IPS-20b (cell line): ENCODE data around the gene OST4.
"Not testable (repeated sequence)": the region's sequence is repeated elsewhere in the genome, so short reads cannot be mapped to it uniquely, and the experiment has no call there.

ENCODE experiments used
- H3K27ac ChIP-seq: one replicate; pipeline ENCODE4 v1.5.1; 2013; ENCODE audit warnings: low read length
- H3K27me3 ChIP-seq: 2 replicates; pipeline ENCODE4 v1.6.1; 2013; ENCODE audit warnings: mild to moderate bottlenecking, low read length, inconsistent platforms; ENCODE audit not compliant: insufficient read depth
- H3K36me3 ChIP-seq: 2 replicates; pipeline ENCODE4 v1.6.1; 2013; ENCODE audit warnings: low read depth, mild to moderate bottlenecking, inconsistent platforms, low read length, moderate library complexity; ENCODE audit not compliant: insufficient read depth
- H3K4me1 ChIP-seq: 2 replicates; pipeline ENCODE4 v1.6.1; 2013; ENCODE audit warnings: mild to moderate bottlenecking, control low read depth, inconsistent platforms, low read length, moderate library complexity; ENCODE audit not compliant: insufficient read depth
- H3K4me3 ChIP-seq: 2 replicates; pipeline ENCODE4 v1.5.1; 2013; ENCODE audit warnings: mild to moderate bottlenecking, low read length, inconsistent platforms
- H3K9ac ChIP-seq: 2 replicates; pipeline ENCODE4 v1.6.1; 2013; ENCODE audit warnings: low read depth, mild to moderate bottlenecking, inconsistent platforms, low read length, moderate library complexity
- H3K9me3 ChIP-seq: 2 replicates; pipeline ENCODE4 v1.6.1; 2013; ENCODE audit warnings: mild to moderate bottlenecking, low read depth, low read length, inconsistent platforms; ENCODE audit not compliant: insufficient read depth

The OST4 gene

DNA sequence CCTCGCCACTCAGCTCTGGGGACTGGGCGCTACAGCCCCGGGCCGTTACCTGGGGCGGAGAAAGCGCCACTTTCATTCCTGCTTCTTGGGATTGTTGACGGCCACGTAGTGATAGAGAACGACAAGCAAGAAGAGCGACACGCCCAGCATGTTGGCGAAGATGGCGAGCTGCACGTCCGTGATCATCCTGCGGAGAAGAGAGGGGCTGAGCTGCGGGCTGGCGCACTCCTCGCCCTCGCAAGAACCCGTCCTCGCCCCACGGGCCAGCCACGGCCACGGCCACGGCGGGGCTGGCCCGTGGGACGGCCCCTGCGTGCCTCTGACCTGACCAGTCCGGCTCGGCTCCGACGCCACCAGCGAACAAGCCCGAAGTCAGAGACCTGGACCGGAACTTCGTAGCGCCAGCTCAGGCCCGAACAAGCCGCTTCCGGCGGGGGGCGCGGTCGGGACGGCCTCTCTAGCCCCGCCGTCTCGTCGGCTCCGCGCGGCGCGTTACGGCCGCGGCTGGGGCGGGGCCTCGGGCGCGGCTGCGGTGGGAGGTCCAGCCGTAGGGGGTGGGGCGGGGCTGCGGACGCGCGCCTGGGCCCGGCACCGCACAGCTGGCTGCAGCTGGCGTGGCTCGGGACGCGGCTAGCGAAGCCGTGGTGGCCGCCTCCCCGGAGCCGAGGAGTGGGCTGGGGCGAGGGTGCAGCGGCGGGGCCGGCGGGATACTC lies at the start of gene OST4:
OST4 (minus strand) TSS at position 378 of the 713 bp plus-strand sequence.
- Histone ChIP-seq H3K27ac (peak within 1 kb of the TSS; percentile 85), H3K27me3 (no peaks in the 10 kb centered on the region), H3K4me1 (peaks cover 7% of the 10 kb centered on the region; the same call in 1 of the 2 replicates), H3K9me3 (no peaks in the 10 kb centered on the region), H3K9ac (peak within 1 kb of the TSS; percentile 94), H3K36me3 (peaks cover 33% of the 10 kb centered on the region), H3K4me3 (peak within 1 kb of the TSS; percentile 99)

DNA sequence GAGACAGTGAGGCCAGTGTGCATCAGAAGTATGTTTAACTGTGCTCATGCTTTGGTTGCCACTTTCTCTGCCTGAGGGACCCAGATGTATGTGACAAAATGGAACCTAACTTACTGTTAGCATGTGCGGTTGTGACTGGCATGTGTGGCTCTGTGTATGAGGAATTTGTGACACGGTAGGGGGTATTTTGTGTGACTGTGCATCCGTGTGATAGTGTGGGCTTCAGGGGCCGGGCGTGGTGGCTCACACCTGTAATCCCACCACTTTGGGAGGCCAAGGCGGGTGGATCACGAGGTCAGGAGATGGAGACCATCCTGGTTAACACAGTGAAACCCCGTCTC lies 47.8 kb upstream of the OST4 start:
- H3K9me3 ChIP-seq, H3K36me3 ChIP-seq, H3K4me1 ChIP-seq, H3K27ac ChIP-seq: not testable (repeated sequence)
- H3K4me3 ChIP-seq, result peak overlapping the region; percentile 72
- H3K9ac ChIP-seq, result peak overlapping the region; percentile 30; the same call in 1 of the 2 replicates
- peaks cover 80% of the 10 kb centered on the region for H3K27me3 ChIP-seq

DNA sequence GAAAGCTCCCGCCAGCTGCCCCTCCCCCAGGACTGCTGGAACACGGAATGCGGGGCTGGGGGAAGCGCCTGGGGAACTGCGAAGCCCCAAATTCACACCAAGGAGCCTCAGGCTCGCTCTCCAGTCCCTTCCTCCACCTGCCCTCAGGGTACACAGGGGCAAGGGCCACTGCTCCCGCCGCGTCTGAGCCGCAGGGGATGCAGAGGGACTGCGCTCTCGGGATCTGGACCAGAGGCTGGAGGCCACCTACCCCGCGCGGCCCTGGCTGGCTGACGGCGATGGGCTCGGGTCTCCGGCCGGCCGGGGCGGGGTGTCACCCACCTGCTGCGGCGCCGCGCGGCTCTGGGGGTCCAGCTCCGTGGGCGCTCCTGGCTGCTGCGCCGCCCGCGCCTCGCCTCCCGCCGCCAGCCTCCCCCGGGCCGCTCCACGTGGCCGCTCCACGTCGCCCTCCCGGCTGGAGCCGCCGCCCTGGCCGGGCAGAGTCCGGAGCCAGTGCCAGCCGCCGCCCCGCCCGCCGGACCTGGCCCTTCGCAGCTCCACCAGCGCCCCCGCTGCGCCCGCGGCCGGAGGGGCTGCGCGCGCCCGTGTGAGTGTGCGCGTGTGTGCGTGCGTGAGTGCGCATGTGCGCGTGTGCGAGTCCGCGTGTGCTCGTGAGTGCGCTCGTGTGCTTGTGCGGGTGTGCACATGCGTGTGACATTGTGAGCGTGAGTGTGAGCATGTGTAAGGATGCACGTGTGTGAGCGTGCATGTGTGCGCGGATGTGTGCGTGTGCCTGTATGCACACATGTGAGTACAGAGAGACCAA lies 47.3 kb upstream of the OST4 start, which contains the start of gene CGREF1:
CGREF1 (minus strand) TSS at position 604 of the 805 bp plus-strand sequence. CDS start 14,762 bp downstream, outside the sequence.
- no peak within 1 kb of the TSS for H3K27ac ChIP-seq
- peaks cover 76% of the 10 kb centered on the region for H3K27me3 ChIP-seq
- no peaks in the 10 kb centered on the region; the same call in 1 of the 2 replicates for H3K9me3 ChIP-seq
- no peaks in the 10 kb centered on the region; the same call in 1 of the 2 replicates for H3K4me1 ChIP-seq
- H3K36me3 ChIP-seq, result no peaks in the 10 kb centered on the region
- peak within 1 kb of the TSS; percentile 30; the same call in 1 of the 2 replicates for H3K9ac ChIP-seq
- peak within 1 kb of the TSS; percentile 72 for H3K4me3 ChIP-seq

DNA sequence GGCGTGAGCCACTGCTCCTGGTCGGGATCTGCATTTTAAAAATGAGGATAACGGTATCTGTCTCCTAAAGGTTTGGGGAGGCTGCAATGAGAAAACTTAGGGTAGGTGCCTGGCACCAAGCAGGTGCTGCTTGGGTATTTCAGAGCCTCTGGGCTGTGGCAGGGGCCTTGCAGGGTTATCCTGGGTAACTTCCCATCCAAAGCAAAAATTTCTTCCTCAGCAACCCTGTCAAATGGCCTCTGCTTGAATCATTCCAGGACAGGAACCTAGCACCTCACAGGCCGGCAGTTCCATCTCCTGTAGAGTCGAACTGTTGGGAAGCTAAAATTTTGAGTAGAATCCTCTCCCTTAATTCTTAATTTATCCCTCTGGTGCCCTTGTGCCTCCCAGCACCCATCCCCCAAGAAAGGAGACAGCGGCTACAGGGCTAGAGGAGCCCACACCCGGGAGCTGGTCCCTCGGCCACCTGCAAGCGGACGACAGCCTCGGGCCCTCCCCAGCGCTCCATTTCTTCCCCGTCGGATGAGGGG lies 46.6 kb upstream of the OST4 start:
- H3K27me3 ChIP-seq, result peaks cover 71% of the 10 kb centered on the region
- H3K9ac ChIP-seq, result no peak overlapping the region
- H3K9me3 ChIP-seq, result no peaks in the 10 kb centered on the region; the same call in 1 of the 2 replicates
- no peaks in the 10 kb centered on the region for H3K36me3 ChIP-seq
- no peaks in the 10 kb centered on the region; the same call in 1 of the 2 replicates for H3K4me1 ChIP-seq
- peak overlapping the region; percentile 72 for H3K4me3 ChIP-seq
- H3K27ac ChIP-seq, result no peak overlapping the region

DNA sequence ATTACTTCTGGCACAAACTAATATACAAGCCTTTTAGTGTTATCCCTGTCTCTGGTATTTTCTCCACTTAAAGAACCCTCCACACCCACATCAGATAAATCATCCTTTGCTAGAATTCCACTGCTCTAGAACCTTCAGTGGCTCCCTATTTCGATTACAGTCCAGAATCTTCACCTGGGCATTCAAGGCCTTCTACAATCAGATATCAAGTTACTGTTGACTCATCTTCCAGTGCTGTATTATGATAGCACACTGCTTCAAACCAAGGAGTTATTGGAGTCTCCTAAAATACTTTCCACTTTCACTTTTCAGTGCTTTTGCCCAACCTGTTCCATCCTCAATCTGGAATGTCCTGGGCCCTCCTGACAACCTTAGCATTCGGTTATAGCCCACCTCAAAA lies 44.1 kb upstream of the OST4 start:
- H3K36me3 ChIP-seq, result no peaks in the 10 kb centered on the region
- no peaks in the 10 kb centered on the region; the same call in 1 of the 2 replicates for H3K4me1 ChIP-seq
- H3K27ac ChIP-seq, result no peak overlapping the region
- peaks cover 45% of the 10 kb centered on the region for H3K27me3 ChIP-seq
- no peaks in the 10 kb centered on the region; the same call in 1 of the 2 replicates for H3K9me3 ChIP-seq
- no peak overlapping the region for H3K4me3 ChIP-seq
- no peak overlapping the region for H3K9ac ChIP-seq

DNA sequence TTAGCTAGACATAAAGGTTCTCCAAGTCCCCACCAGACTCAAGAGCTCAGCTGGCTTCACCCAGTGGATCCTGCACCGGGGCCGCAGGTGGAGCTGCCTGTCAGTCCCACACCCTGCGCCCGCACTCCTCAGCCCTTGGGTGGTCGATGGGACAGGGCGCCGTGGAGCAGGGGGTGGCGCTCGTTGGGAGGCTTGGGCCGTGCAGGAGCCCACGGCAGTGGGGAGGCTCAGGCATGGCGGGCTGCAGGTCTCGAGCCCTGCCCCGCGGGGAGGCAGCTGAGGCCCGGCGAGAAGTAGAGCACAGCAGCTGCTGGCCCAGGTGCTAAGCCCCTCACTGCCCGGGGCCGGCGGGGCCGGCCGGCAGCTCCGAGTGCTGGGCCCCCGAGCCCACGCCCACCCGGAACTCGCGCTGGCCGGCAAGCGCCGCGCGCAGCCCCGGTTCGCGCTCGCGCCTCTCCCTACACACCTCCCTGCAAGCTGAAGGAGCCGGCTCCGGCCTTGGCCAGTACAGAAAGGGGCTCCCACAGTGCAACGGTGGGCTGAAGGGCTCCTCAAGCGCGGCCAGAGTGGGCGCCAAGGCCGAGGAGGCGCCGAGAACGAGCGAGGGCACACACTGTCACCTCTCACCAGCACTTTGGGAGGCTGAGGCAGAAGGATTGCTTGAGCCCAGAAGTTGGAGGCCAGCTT lies 40.1 kb upstream of the OST4 start:
- not testable (repeated sequence) for H3K4me1 ChIP-seq, H3K9ac ChIP-seq, H3K27me3 ChIP-seq, H3K4me3 ChIP-seq, H3K9me3 ChIP-seq, H3K27ac ChIP-seq, H3K36me3 ChIP-seq

DNA sequence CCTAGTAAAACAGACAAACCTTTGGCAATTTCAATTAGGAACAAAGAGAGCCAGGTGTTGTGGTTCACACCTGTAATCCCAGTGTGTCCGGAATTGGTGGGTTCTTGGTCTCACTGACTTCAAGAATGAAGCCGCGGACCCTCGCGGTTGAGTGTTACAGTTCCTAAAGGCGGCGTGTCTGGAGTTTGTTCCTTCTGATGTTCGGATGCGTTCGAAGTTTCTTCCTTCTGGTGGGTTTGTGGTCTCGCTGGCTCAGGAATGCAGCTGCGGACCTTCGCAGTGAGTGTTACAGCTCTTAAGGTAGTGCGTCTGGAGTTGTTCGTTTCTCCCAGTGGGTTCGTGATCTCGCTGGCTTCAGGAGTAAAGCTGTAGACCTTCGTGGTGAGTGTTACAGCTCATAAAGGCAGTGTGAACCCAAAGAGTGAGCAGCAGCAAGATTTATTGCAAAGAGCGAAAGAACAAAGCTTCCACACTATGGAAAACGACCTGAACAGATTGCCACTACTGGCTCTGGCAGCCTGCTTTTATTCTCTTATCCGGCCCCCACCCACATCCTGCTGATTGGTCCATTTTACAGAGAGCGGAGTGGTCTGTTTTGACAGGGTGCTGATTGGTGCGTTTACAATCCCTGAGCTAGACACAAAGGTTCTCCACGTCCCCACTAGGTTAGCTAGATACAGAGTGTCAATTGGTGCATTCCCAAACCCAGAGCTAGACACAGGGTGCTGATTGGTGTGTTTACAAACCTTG lies 39.3 kb upstream of the OST4 start:
- not testable (repeated sequence) for H3K27me3 ChIP-seq, H3K27ac ChIP-seq, H3K4me1 ChIP-seq, H3K9me3 ChIP-seq, H3K4me3 ChIP-seq, H3K9ac ChIP-seq, H3K36me3 ChIP-seq

DNA sequence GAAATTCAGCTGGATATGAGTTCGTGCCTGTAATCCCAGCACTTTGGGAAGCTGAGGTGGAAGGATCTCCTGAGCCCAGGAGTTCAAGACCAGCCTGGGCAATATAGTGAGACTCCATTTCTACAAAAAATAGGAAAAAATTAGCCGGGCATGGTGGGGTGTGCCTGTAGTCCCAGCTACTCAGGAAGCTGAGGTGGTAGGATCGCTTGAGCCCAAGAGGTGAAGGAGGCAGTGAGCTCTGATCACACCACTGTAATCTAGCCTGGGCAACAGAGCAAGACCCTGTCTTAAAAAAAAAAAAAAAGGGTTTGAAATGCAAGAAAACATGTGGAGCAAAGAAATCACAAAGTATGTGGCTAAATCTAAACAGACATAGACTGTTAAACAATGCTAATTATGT lies 37.6 kb upstream of the OST4 start:
- Histone ChIP-seq H3K36me3 (no peaks in the 10 kb centered on the region), H3K9ac (no peak overlapping the region), H3K27me3 (no peaks in the 10 kb centered on the region), H3K9me3 (no peaks in the 10 kb centered on the region), H3K4me1 (no peaks in the 10 kb centered on the region), H3K4me3 (no peak overlapping the region), H3K27ac (no peak overlapping the region)

DNA sequence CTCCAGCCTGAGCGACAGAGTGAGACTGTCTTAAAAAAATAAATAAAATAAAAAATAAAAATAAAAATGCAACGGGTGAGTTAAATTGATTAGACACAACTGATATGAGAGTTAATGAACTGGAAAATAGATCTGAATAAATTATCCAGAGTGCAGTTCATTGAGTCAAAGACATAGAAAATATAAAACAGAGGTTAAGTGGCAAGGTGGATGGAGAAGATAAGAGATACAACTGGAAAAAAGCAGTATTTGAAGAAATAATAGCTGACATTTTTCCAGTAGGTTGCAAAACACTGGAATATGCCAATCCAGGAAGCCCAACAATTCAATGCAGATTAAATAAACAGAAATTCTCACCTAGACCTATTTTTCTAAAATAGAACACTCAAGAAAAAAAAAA lies 36.8 kb upstream of the OST4 start:
- no peaks in the 10 kb centered on the region for H3K9me3 ChIP-seq
- no peaks in the 10 kb centered on the region for H3K27me3 ChIP-seq
- H3K4me1 ChIP-seq, result no peaks in the 10 kb centered on the region
- no peak overlapping the region for H3K9ac ChIP-seq
- H3K36me3 ChIP-seq, result no peaks in the 10 kb centered on the region
- H3K4me3 ChIP-seq, result no peak overlapping the region
- no peak overlapping the region for H3K27ac ChIP-seq

DNA sequence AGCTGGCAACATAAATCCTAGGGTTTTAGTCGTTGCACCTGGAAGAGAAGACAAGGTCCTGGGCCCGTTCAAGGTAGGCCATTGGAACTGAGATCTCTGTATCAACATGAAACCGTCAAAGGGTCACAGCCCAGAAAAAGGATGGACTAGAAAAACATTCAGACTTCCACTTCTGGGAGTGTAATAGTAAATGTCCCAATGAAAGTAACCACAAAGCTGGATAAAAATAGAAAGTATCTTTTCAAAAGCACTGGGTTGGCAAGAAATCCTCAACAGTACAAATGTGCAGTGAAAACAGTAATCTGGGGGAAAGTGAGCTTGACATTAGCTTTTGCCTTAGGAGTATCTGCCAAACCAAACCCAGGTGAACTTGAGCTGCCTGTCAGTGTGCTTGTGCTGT lies 34.5 kb upstream of the OST4 start:
- H3K4me1 ChIP-seq, result no peaks in the 10 kb centered on the region
- no peak overlapping the region for H3K27ac ChIP-seq
- no peak overlapping the region for H3K4me3 ChIP-seq
- no peaks in the 10 kb centered on the region for H3K27me3 ChIP-seq
- H3K36me3 ChIP-seq, result no peaks in the 10 kb centered on the region
- H3K9ac ChIP-seq, result no peak overlapping the region
- no peaks in the 10 kb centered on the region for H3K9me3 ChIP-seq

DNA sequence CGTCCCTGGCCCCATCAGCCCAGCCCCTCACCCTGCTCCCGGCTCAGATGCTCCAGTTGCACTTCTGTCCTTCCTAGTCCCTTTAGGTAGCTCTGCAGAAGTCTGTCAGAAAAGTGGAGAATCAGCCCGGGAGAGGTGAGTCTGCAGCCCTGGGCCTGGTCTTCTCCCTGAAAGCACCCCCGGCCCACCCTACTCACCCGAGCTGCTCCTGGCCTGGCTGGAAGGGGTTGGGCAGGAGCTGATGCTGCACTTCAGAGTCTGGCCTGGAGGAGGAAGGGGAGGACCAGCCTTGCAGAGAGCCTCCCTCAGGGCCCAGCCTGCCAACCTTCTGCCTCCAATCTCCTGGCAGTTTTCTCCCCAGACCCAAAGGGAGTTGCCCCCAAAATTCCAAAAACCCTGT lies 30.9 kb upstream of the OST4 start:
- Histone ChIP-seq H3K9ac (no peak overlapping the region), H3K27me3 (no peaks in the 10 kb centered on the region), H3K9me3 (no peaks in the 10 kb centered on the region), H3K4me1 (no peaks in the 10 kb centered on the region), H3K4me3 (no peak overlapping the region), H3K36me3 (no peaks in the 10 kb centered on the region), H3K27ac (no peak overlapping the region)
